ENCODE data around the gene ZFYVE19. TPM values are rescaled to one million over a fixed set of nuclear protein-coding genes. Genes with fewer than 3 reads are reported as not detected.

The ZFYVE19 gene
- total and polyA plus RNA-seq, 8 donors = 7.4 to 27.3 (median 9.3) TPM

DNA sequence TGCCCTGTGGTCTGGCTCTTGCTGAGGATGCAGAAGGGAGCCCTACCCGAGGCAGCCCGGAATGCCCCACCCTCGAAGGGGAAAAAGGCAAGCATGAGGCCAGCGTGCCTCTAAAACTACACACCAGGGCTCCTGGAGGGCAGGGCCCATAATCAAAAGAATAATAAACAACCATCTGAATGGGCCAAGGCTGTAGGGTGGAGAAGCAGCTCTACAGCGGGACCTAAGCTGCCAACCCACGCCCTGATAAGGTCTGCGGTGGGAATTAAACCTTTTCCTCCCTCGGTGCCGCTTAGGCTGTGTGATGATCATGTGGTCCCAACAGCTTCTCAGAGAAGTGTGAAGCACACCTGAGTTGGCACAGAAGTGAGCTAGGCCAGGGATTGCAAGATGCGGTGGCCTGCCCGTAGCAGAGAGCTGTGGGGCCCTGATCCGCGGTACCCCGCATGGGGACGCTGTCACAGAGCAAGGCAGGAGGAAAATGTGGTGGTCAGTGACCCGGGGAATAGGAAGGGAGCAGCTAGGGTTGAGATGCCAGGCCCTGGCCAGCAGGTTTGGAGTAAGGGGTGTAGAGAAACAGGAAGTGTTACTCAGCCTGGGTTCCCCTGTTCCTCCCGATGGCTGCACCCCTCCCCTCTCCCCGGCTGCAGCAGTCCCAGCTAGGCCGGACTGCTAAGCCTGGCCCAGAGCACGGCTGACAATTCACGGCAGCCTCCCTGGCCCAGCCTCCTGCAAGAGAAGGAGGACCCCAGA, 38.2 kb upstream of the ZFYVE19 start:
- no peak for DNase-seq
- WGBS, 2 donors = 85% methylated on average over 20 to 21 of the region's 21 CpGs
- Histone ChIP-seq H3K9me3 (no peaks in the 10 kb centered on the region), H3K4me1 (peaks cover 3 to 13% (median 9%) of the 10 kb centered on the region in 3 donors), H3K27ac (peak overlapping the region in 2 of 4 donors; percentile 43 to 51), H3K36me3 (peaks cover 0 to 6% (median 0%) of the 10 kb centered on the region in 3 donors), H3K4me3 (no peak overlapping the region), H3K27me3 (no peaks in the 10 kb centered on the region)
- no peak for ATAC-seq
- no peak for FAIRE-seq
- intact Hi-C loops (cut with DNase I) = no loop called here
- TF ChIP-seq, protein P1, sequence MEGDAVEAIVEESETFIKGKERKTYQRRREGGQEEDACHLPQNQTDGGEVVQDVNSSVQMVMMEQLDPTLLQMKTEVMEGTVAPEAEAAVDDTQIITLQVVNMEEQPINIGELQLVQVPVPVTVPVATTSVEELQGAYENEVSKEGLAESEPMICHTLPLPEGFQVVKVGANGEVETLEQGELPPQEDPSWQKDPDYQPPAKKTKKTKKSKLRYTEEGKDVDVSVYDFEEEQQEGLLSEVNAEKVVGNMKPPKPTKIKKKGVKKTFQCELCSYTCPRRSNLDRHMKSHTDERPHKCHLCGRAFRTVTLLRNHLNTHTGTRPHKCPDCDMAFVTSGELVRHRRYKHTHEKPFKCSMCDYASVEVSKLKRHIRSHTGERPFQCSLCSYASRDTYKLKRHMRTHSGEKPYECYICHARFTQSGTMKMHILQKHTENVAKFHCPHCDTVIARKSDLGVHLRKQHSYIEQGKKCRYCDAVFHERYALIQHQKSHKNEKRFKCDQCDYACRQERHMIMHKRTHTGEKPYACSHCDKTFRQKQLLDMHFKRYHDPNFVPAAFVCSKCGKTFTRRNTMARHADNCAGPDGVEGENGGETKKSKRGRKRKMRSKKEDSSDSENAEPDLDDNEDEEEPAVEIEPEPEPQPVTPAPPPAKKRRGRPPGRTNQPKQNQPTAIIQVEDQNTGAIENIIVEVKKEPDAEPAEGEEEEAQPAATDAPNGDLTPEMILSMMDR (IDR thresholded peaks at IDR 0.05) = no peak

DNA sequence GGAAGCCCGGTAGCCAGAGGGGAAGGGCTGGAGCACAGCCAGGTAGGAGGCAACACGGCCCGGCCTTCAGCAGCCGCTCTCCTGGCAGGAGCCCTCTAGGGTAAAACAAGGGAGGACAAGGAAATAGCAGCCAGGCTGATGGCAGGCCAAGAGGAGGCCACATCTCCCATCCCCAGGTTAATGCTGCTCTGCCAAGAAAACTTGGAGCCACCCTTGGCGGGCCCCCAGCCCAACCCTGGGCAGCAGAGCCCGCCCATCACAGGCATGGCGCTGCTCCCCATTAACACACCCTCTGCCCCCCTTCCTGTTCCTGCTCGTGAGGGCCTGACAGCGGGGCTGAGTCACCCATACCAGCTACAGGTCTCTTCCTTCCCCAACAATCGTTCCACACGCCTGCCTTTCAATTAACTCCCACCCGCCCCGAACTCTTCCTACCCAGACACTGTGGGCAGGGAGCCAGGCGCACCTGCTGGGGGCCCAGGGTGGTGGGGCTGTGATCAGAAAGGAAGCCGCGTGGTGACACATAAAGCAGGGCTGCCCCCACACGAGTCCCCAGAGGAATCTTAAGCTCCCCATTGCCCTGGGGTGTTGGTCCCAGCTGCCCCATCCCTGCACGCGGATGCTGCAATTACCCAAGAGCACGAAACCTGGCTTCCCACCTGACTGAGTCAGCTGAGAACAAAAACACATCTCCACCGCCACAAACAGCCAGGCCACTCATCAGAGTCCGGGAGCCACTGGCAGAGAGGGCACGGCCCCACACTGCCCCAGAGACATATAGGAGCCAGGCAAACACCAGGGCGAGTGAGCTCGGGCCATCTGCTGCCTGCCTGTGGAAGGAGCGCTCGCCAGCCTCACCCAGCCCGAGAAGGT, 37.4 kb upstream of the ZFYVE19 start, which contains the start of gene C15orf62:
C15orf62 (plus strand) TSS at position 707 of the 873 bp plus-strand sequence. CDS start 516 bp downstream, outside the sequence.
- H3K27me3 ChIP-seq = no peaks in the 10 kb centered on the region
- H3K4me1 ChIP-seq = peaks cover 3 to 12% (median 8%) of the 10 kb centered on the region in 3 donors
- no peaks in the 10 kb centered on the region for H3K9me3 ChIP-seq
- H3K27ac ChIP-seq = peak within 1 kb of the TSS; percentile 22 to 51 (median 38)
- DNase-seq (peak in 3 of 6 donors; percentile 34 to 57 (median 37)), FAIRE-seq (no peak), ATAC-seq (peak; percentile 27 to 52 (median 48))
- 69 to 70% methylated on average over 27 to 28 of the region's 28 CpGs for WGBS, 2 donors
- peaks cover 0 to 14% (median under 1%) of the 10 kb centered on the region in 3 donors for H3K36me3 ChIP-seq
- intact Hi-C loops (cut with DNase I) = no loop called here
- TF ChIP-seq, protein P1 (IDR thresholded peaks at IDR 0.05) = no peak
- no peak within 1 kb of the TSS for H3K4me3 ChIP-seq

DNA sequence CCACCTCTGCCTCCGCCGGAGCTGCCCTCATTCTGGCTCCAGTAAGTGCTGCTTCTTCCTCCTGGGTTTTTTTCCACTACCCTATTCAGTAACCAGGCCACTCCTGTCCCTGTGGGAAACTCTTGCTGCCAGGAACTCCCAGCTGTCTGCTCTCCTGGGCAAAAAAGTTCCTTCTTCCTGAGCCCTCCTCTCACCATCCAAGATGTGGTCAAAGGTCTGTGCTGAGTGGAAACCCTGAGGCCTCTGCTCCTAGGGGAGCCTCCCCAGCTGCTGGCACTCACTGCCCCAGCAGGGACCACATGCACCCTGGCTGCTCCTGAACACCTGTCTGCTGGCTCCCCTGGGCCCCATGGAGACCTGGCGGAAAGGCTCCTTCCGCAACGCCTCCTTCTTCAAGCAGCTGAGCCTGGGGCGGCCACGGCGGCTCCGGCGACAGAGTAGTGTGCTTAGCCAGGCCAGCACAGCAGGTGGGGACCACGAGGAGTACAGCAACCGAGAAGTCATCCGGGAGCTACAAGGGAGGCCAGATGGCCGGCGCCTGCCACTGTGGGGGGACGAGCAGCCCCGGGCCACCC, 36.7 kb upstream of the ZFYVE19 start:
- TF ChIP-seq, protein P1 (IDR thresholded peaks at IDR 0.05) = no peak
- peaks cover 0 to 4% (median under 1%) of the 10 kb centered on the region in 3 donors for H3K4me1 ChIP-seq
- no peaks in the 10 kb centered on the region for H3K9me3 ChIP-seq
- FAIRE-seq (no peak), DNase-seq (no peak), ATAC-seq (peak in 2 of 4 donors; percentile 2 to 5)
- WGBS, 2 donors = 88 to 91% methylated on average over 16 to 17 of the region's 17 CpGs
- peak overlapping the region in 2 of 4 donors; percentile 43 to 51 for H3K27ac ChIP-seq
- intact Hi-C loops (cut with DNase I) = no loop called here
- no peak overlapping the region for H3K4me3 ChIP-seq
- peaks cover 0 to 21% (median 6%) of the 10 kb centered on the region in 3 donors for H3K36me3 ChIP-seq
- no peaks in the 10 kb centered on the region for H3K27me3 ChIP-seq

DNA sequence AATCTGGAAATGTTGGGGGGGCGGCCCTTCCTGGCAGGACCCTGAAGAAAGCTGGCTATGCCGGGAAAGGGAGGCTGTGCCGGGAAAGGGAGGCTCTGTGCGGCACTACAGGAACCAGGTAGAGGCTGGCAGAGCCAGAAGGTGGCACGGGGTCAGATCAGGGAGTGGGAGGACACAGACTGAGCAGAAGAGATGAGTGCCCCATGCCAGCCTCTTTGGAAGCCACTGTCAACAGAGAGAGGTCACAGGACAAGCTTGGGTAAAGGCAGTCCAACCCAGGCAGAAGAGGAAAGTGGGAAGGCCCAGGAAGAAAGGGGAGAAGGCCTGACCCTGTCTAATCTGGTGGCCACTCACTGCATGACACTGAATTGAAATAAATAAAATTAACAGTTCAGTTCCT, 35.6 kb upstream of the ZFYVE19 start:
- FAIRE-seq (no peak), ATAC-seq (no peak), DNase-seq (peak in 1 of 6 donors; percentile 3)
- Histone ChIP-seq H3K27ac (no peak overlapping the region), H3K4me1 (no peaks in the 10 kb centered on the region), H3K9me3 (no peaks in the 10 kb centered on the region), H3K4me3 (no peak overlapping the region), H3K36me3 (peaks cover 0 to 32% (median 15%) of the 10 kb centered on the region in 3 donors), H3K27me3 (no peaks in the 10 kb centered on the region)
- intact Hi-C loops (cut with DNase I) = no loop called here
- TF ChIP-seq, protein P1 (IDR thresholded peaks at IDR 0.05) = no peak
- WGBS, 2 donors = 93 to 95% methylated on average over 5 of the region's 5 CpGs
